Colonic mucosa (tissue), 4 donors: ENCODE data around the gene FDX1. TPM values are rescaled to one million over a fixed set of nuclear protein-coding genes. Genes with fewer than 3 reads are reported as not detected.
"Not testable (repeated sequence)": the region's sequence is repeated elsewhere in the genome, so short reads cannot be mapped to it uniquely, and the experiment has no call there.

Experiments used
- DNase-seq: peaks from one replicate; pipeline ENCODE4 v3.0.0-alpha.2; 2020
- H3K27ac ChIP-seq: fragments of 200-600 bp; one replicate; pipeline ENCODE4 v1.8.0; 2021
- H3K27me3 ChIP-seq: fragments of 200-600 bp; one replicate; pipeline ENCODE4 v1.8.0; 2021
- H3K36me3 ChIP-seq: fragments of 200-600 bp; one replicate; pipeline ENCODE4 v1.8.0; 2021
- H3K4me1 ChIP-seq: fragments of 200-600 bp; one replicate; pipeline ENCODE4 v1.8.0; 2021; ENCODE audit warnings: mild to moderate bottlenecking
- H3K4me3 ChIP-seq: fragments of 200-600 bp; one replicate; pipeline ENCODE4 v1.8.0; 2021
- H3K9ac ChIP-seq, 2 donors: one replicate each; pipeline ENCODE4 v1.7.0; 2013; ENCODE audit warnings: control low read depth in 2 of 2, low read depth in 2 of 2, low read length in 2 of 2
- H3K9me3 ChIP-seq: fragments of 200-600 bp; one replicate; pipeline ENCODE4 v1.8.0; 2021
- CTCF ChIP-seq: fragments of 200-600 bp; IDR thresholded peaks from one replicate; pipeline ENCODE4 v1.8.0; 2022; ENCODE audit warnings: antibody characterized with exemption, mild to moderate bottlenecking
- intact Hi-C: fragments of 100-400 bp; cut with DNase I; formaldehyde crosslinking; loops from one replicate; pipeline ENCODE4 v1.14.1; 2022
- total RNA-seq, 2 donors: library from RNA; stranded (reverse); fragmentation: NEBNext Ultra II Directional in 1 of 2; extraction: Animal tissue kit (Norgen Biotek cat#: 25700) in 1 of 2; gene quantifications; one replicate each; pipeline ENCODE4 v1.2.1, GENCODE V29; 2021
- donor health status: healthy.
- donor health status: DM: no; HTN: no; CAD: no.
- donor health status: DM: no; HTN: no; CAD: no.

Gene FDX1
- total RNA-seq, 2 donors from 2014 or later, result 19.0 to 23.7 TPM

- Histone ChIP-seq H3K4me3 (no peak overlapping the region), H3K4me1 (no peaks in the 10 kb centered on the region), H3K9me3 (no peaks in the 10 kb centered on the region), H3K27me3 (no peaks in the 10 kb centered on the region), H3K27ac (no peak overlapping the region), H3K9ac (no peak overlapping the region), H3K36me3 (no peaks in the 10 kb centered on the region)
- DNase-seq, result no peak
- intact Hi-C loops, result no loop called here
- no peak for TF ChIP-seq CTCF
Measured at GRCh38 chr11:110407315-110407714, 22.4 kb upstream of the FDX1 start.

GRCh38 chr11:110409174-110409573, 20.6 kb upstream of the FDX1 start:
- no peak overlapping the region for H3K27ac ChIP-seq
- H3K4me3 ChIP-seq, result no peak overlapping the region
- no peaks in the 10 kb centered on the region for H3K9me3 ChIP-seq
- no peaks in the 10 kb centered on the region for H3K4me1 ChIP-seq
- no peak for DNase-seq
- no peak overlapping the region for H3K9ac ChIP-seq
- intact Hi-C loops, result no loop called here
- H3K27me3 ChIP-seq, result no peaks in the 10 kb centered on the region
- H3K36me3 ChIP-seq, result no peaks in the 10 kb centered on the region
- no peak for TF ChIP-seq CTCF

DNA sequence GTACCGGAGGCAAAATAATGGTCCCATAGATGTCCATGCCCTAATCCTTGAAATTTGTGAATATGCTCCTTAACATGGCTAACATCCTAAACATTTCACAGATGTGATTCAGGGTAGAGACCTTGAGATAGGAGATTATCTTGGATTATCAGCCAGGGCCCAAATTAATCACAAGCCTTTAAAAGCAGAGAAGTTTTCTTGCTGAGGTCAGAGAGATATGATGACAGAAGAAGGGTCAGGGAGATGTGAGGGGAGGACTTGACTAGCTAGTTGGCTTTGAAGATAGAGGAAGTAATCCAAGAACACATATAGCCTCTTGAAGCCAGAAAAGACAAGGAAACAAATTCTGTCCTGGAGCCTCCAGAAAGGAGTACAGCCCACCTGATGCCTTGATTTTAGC, 19.1 kb upstream of the FDX1 start:
- H3K36me3 ChIP-seq, result no peaks in the 10 kb centered on the region
- intact Hi-C loops, result no loop called here
- no peak overlapping the region for H3K27ac ChIP-seq
- H3K9me3 ChIP-seq, result no peaks in the 10 kb centered on the region
- H3K4me3 ChIP-seq, result no peak overlapping the region
- no peak for DNase-seq
- no peaks in the 10 kb centered on the region for H3K4me1 ChIP-seq
- no peak for TF ChIP-seq CTCF
- H3K27me3 ChIP-seq, result no peaks in the 10 kb centered on the region
- H3K9ac ChIP-seq, result no peak overlapping the region

DNA sequence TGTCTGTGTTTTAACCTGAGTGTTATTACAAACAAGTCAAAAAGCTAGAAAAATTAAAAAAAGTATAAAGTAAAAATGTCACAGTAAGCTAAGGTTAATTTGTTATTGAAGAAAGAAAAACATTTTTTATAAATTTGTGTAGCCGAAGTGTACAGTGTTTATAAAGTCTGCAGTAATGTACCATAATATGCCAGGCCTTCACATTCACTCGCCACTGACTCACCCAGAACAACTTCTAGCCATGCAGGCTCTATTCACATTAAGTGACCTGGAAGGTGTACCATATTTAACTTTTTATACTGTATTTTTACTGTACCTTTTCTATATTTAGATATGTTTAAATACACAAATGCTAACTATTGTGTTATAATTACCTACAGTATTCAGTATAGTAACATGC, 14.7 kb upstream of the FDX1 start:
- no peak for TF ChIP-seq CTCF
- Histone ChIP-seq H3K36me3 (no peaks in the 10 kb centered on the region), H3K27ac (no peak overlapping the region), H3K9ac (no peak overlapping the region), H3K9me3 (no peaks in the 10 kb centered on the region), H3K27me3 (no peaks in the 10 kb centered on the region), H3K4me3 (no peak overlapping the region), H3K4me1 (no peaks in the 10 kb centered on the region)
- no peak for DNase-seq
- intact Hi-C loops, result no loop called here

- not testable (repeated sequence) for H3K9ac ChIP-seq, H3K4me3 ChIP-seq, H3K27ac ChIP-seq, H3K4me1 ChIP-seq, H3K36me3 ChIP-seq, H3K27me3 ChIP-seq, DNase-seq, H3K9me3 ChIP-seq
- intact Hi-C loops, result loop anchor here (10.0 kb wide), 1 partner anchor 127 kb away; the partner anchor contains the start of gene RDX
Measured at GRCh38 chr11:110421658-110422057, 8.1 kb upstream of the FDX1 start.

- no peak for DNase-seq
- TF ChIP-seq CTCF, result no peak
- no peaks in the 10 kb centered on the region for H3K4me1 ChIP-seq
- no peaks in the 10 kb centered on the region for H3K27me3 ChIP-seq
- no peaks in the 10 kb centered on the region for H3K36me3 ChIP-seq
- no peak overlapping the region for H3K4me3 ChIP-seq
- no peaks in the 10 kb centered on the region for H3K9me3 ChIP-seq
- intact Hi-C loops, result loop anchor here (10.0 kb wide), 1 partner anchor 128 kb away; the partner anchor contains the start of gene RDX
- H3K27ac ChIP-seq, result no peak overlapping the region
- no peak overlapping the region for H3K9ac ChIP-seq
Measured at GRCh38 chr11:110422306-110422905, 7.3 kb upstream of the FDX1 start.
